WI38 (cell line): ENCODE results near the gene SEMA5A.

Experiments
- H3K4me3 ChIP-seq: 2 replicates; pipeline ENCODE4 v1.5.1; 2011; ENCODE audit warnings: low read depth, mild to moderate bottlenecking, control low read depth, low read length
- TF ChIP-seq, protein P1 (sequence below): IDR thresholded peaks from 2 replicates; pipeline ENCODE4 v1.5.1; 2012; ENCODE audit warnings: low read depth, mild to moderate bottlenecking, control low read depth, low read length

SEMA5A gene

GRCh38 chr5:9335754-9336495 lies 209.9 kb downstream of the SEMA5A start:
- H3K4me3 ChIP-seq, result no peak overlapping the region
- TF ChIP-seq, protein P1, sequence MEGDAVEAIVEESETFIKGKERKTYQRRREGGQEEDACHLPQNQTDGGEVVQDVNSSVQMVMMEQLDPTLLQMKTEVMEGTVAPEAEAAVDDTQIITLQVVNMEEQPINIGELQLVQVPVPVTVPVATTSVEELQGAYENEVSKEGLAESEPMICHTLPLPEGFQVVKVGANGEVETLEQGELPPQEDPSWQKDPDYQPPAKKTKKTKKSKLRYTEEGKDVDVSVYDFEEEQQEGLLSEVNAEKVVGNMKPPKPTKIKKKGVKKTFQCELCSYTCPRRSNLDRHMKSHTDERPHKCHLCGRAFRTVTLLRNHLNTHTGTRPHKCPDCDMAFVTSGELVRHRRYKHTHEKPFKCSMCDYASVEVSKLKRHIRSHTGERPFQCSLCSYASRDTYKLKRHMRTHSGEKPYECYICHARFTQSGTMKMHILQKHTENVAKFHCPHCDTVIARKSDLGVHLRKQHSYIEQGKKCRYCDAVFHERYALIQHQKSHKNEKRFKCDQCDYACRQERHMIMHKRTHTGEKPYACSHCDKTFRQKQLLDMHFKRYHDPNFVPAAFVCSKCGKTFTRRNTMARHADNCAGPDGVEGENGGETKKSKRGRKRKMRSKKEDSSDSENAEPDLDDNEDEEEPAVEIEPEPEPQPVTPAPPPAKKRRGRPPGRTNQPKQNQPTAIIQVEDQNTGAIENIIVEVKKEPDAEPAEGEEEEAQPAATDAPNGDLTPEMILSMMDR, result no peak

DNA sequence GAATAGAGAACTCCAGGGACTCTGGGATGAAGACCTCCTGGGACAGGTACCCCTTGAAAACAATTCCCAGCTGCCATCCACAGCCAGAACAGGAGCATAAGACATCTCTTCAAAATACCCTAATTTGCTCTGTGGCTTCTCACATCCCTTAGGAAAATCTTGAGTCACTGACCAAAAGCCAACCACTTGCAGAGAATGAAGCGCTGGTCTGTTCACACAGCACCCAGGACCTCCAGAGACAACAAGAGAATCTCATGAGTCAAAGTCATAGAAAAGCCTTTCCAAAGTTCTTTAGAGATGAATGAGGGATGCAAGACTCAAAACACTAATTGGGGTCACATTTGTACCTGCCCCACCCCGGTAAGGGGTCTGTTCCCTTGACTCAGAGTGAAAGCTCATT lies 210.6 kb downstream of the SEMA5A start:
- TF ChIP-seq, protein P1, result no peak
- H3K4me3 ChIP-seq, result no peak overlapping the region

GRCh38 chr5:9332026-9332425 lies 213.8 kb downstream of the SEMA5A start:
- no peak overlapping the region for H3K4me3 ChIP-seq
- TF ChIP-seq, protein P1, result no peak

GRCh38 chr5:9331372-9331771 lies 214.5 kb downstream of the SEMA5A start:
- TF ChIP-seq, protein P1, result no peak
- H3K4me3 ChIP-seq, result no peak overlapping the region

DNA sequence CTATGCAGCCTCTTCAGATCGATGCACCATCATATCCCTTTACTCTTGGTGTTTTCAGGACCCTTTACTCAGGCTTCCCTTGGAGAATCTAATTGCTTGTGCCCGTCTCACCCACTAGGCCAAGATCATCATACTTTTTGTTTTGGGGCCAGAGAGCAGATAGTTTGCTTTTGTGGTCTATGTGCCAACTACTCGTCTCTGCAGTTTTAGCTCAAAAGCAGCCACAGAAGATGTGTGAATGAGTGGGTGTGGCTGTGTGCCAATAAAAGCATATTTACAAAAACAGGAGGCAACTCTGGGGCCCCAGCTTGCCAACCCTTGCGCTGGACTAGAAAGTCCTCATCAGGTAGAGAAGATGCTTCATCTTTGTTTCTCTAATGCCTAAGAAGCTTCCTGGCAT lies 216.8 kb downstream of the SEMA5A start:
- no peak overlapping the region for H3K4me3 ChIP-seq
- TF ChIP-seq, protein P1, result no peak

DNA sequence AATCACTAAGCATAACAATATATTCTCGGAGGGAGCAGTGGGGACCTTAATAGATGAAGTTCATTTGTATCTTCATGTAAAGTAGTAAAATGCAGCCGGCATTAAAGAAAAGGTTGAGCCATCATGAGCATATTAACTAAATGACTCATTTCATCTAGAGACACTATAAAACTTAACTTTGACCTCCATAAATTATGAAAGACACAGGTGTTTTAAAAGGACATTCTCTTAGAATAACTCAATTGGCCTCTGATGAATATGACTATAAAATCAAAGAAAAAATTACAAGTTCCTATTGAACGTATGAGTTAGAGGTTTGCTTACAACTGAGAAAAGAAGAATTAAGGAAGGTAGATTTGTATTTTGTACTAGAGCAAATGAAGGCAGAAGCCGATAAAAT lies 220.3 kb downstream of the SEMA5A start:
- H3K4me3 ChIP-seq, result no peak overlapping the region
- TF ChIP-seq, protein P1, result no peak

DNA sequence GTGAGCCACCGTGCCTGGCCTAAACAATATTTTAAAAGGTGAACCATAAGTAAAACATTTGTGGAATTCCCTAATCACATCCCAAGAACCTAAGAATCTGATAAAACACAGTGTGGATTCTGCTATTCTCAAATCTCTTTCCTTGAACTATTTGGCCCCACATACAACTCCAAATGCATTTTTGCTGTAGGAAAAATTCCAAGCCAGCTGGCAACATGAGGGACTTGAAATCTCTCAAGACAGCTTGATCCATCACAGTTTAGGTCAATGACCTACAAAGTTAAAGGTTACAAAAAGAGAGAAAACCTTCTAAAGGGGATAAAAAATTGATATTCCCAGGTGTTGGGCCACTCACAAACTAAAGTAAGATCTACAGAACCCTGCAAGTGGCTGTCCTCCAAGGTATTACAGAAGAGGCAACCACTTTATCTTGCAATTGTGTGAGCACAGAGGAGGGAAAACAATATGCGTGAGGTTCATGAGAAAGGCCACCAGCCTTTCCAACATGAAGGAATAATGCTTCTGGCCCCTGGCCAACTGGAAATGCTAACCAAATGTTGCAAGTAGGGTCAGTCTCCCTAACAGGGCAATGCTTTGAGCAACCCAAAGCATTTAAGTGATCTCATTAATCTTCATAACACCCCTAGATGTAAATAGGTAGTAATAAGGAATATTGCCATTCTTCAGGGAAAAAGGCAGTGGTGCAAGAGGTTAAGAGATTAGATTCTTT lies 221.4 kb downstream of the SEMA5A start:
- TF ChIP-seq, protein P1, result no peak
- no peak overlapping the region for H3K4me3 ChIP-seq
